IMR-90 (cell line): ENCODE results near the gene SIM1. TPM values are rescaled to one million over a fixed set of nuclear protein-coding genes. Genes with fewer than 3 reads are reported as not detected.

ENCODE experiments used
- ATAC-seq: fragments of 200-7000 bp; cut with Tn5 transposase; 2 replicates; pipeline ENCODE4 v1.9.1; 2020; ENCODE audit warnings: low read depth, mild to moderate bottlenecking, moderate library complexity
- BruUV-seq: library from RNA; stranded (reverse); fragments of 400-500 nt; replicated peaks from 2 replicates; lab custom pipeline; 2021; lab: Mats Ljungman, UMichigan
- CTCF ChIA-PET: fragments of 300-600 bp; formaldehyde crosslinking; extraction: SDS; loops from one replicate; lab custom pipeline; 2021; ENCODE audit warnings: antibody characterized with exemption; lab: Yijun Ruan, JAX
- POLR2A ChIA-PET: fragments of 300-600 bp; sonication (Branson Sonifier 250); formaldehyde crosslinking; loops from one replicate; lab custom pipeline; 2022; ENCODE audit warnings: antibody characterized with exemption; ENCODE audit not compliant: unreplicated experiment; lab: Charles Lee
- DNase-seq: peaks from one replicate; pipeline ENCODE4 v3.0.0; 2013
- H2AFZ ChIP-seq: replicated peaks from 2 replicates; pipeline ENCODE3; 2013; ENCODE audit warnings: low read length, mild to moderate bottlenecking; ENCODE audit not compliant: poor library complexity
- H2AK5ac ChIP-seq: 2 replicates; pipeline ENCODE4 v1.6.1; 2013; ENCODE audit warnings: low read depth, low read length, inconsistent platforms
- H2AK9ac ChIP-seq: replicated peaks from 2 replicates; pipeline ENCODE3; 2013; ENCODE audit warnings: mild to moderate bottlenecking, low read depth, low read length, moderate library complexity; ENCODE audit not compliant: poor library complexity
- H2BK120ac ChIP-seq: 2 replicates; pipeline ENCODE4 v1.6.1; 2013; ENCODE audit warnings: low read depth, low read length, inconsistent platforms
- H2BK15ac ChIP-seq: 3 replicates; pipeline ENCODE4 v1.6.1; 2013; ENCODE audit warnings: low read depth, low read length, inconsistent platforms
- H2BK20ac ChIP-seq: 2 replicates; pipeline ENCODE4 v1.6.1; 2013; ENCODE audit warnings: low read depth, mild to moderate bottlenecking, inconsistent platforms, low read length, moderate library complexity
- H2BK5ac ChIP-seq: 2 replicates; pipeline ENCODE4 v1.6.1; 2013; ENCODE audit warnings: mild to moderate bottlenecking, low read depth, low read length, inconsistent platforms; ENCODE audit not compliant: poor library complexity, severe bottlenecking
- H3K14ac ChIP-seq: replicated peaks from 2 replicates; pipeline ENCODE4 v1.6.1; 2013; ENCODE audit warnings: low read depth, low read length, inconsistent platforms
- H3K18ac ChIP-seq: 2 replicates; pipeline ENCODE4 v1.6.1; 2013; ENCODE audit warnings: low read depth, low read length, control low read depth
- H3K23ac ChIP-seq: 2 replicates; pipeline ENCODE4 v1.6.1; 2013; ENCODE audit warnings: low read depth, low read length, inconsistent platforms
- H3K27ac ChIP-seq: 2 replicates; pipeline ENCODE4 v1.5.1; 2013; ENCODE audit warnings: mild to moderate bottlenecking, control low read depth, low read length; ENCODE audit not compliant: insufficient read depth
- H3K27me3 ChIP-seq: 2 replicates; pipeline ENCODE4 v1.6.1; 2013; ENCODE audit warnings: low read length; ENCODE audit not compliant: control insufficient read depth, insufficient read depth
- H3K36me3 ChIP-seq: 2 replicates; pipeline ENCODE4 v1.6.1; 2013; ENCODE audit warnings: low read length, mixed read lengths; ENCODE audit not compliant: control insufficient read depth, insufficient read depth
- H3K4ac ChIP-seq: 2 replicates; pipeline ENCODE4 v1.6.1; 2013; ENCODE audit warnings: low read depth, low read length, inconsistent platforms
- H3K4me1 ChIP-seq: 2 replicates; pipeline ENCODE4 v1.6.1; 2013; ENCODE audit warnings: low read length, mixed read lengths; ENCODE audit not compliant: control insufficient read depth, insufficient read depth
- H3K4me2 ChIP-seq: 2 replicates; pipeline ENCODE4 v1.6.1; 2013; ENCODE audit warnings: low read depth, mild to moderate bottlenecking, control low read depth, low read length, moderate library complexity
- H3K4me3 ChIP-seq: 2 replicates; pipeline ENCODE4 v1.5.1; 2013; ENCODE audit warnings: low read depth, mild to moderate bottlenecking, control low read depth, low read length, moderate library complexity; ENCODE audit not compliant: insufficient read depth
- H3K56ac ChIP-seq: 2 replicates; pipeline ENCODE4 v1.6.1; 2013; ENCODE audit warnings: low read length, inconsistent platforms; ENCODE audit not compliant: insufficient read depth; ENCODE audit errors: extremely low read depth
- H3K79me1 ChIP-seq, 2 experiments: 2 replicates each; pipeline ENCODE4 v1.6.1; 2013; ENCODE audit warnings: low read length in 2 of 2, inconsistent platforms in 1 of 2, low read depth in 1 of 2
- H3K9ac ChIP-seq: 2 replicates; pipeline ENCODE4 v1.6.1; 2013; ENCODE audit warnings: low read depth, low read length, control low read depth
- H3K9me1 ChIP-seq: 2 replicates; pipeline ENCODE4 v1.6.1; 2013; ENCODE audit warnings: low read length, inconsistent platforms; ENCODE audit not compliant: insufficient read depth
- H3K9me3 ChIP-seq: 2 replicates; pipeline ENCODE4 v1.6.1; 2013; ENCODE audit warnings: low read length; ENCODE audit not compliant: control insufficient read depth, insufficient read depth
- H4K20me1 ChIP-seq: 2 replicates; pipeline ENCODE4 v1.6.1; 2013; ENCODE audit warnings: low read length, inconsistent platforms; ENCODE audit not compliant: insufficient read depth
- H4K5ac ChIP-seq: 2 replicates; pipeline ENCODE4 v1.6.1; 2013; ENCODE audit warnings: mild to moderate bottlenecking, low read depth, low read length, control low read depth
- H4K8ac ChIP-seq, 2 experiments: 2 replicates each; pipeline ENCODE4 v1.6.1; 2013; ENCODE audit warnings: low read depth in 2 of 2, low read length in 2 of 2, control low read depth in 1 of 2, inconsistent platforms in 1 of 2
- H4K91ac ChIP-seq: 2 replicates; pipeline ENCODE4 v1.6.1; 2013; ENCODE audit warnings: low read depth, low read length, inconsistent platforms; ENCODE audit not compliant: insufficient read depth
- MAFK ChIP-seq: IDR thresholded peaks from 2 replicates; pipeline ENCODE4 v1.6.1; 2012; ENCODE audit warnings: low read depth, low read length, improper control_type of control experiment
- NFE2L2 ChIP-seq: fragments of 150-350 bp; IDR thresholded peaks from 2 replicates; pipeline ENCODE4 v1.6.1; 2016; ENCODE audit warnings: low read depth, mild to moderate bottlenecking, low read length
- RCOR1 ChIP-seq: IDR thresholded peaks from 2 replicates; pipeline ENCODE4 v1.6.1; 2012; ENCODE audit warnings: mild to moderate bottlenecking, low read length, improper control_type of control experiment; ENCODE audit not compliant: insufficient replicate concordance
- WGBS, 2 experiments: methylation state at CpG; one replicate each; pipeline versions ENCODE4 v1.1.5 to v1.1.7; 2013; ENCODE audit warnings: missing lambda C conversion rate in 2 of 2; ENCODE audit not compliant: insufficient read length in 1 of 2; ENCODE audit errors: extremely low coverage in 2 of 2; 5-methylcytosine and 5-hydroxymethylcytosine counted together
- dilution Hi-C: fragments of 300-500 bp; cut with HindIII; formaldehyde crosslinking; loops from one replicate; pipeline ENCODE4 v1.14.3; 2018; ENCODE audit warnings: low sequenced_read_pairs; ENCODE audit not compliant: unreplicated experiment
- in situ Hi-C: fragments of 300-500 bp; cut with MboI; formaldehyde crosslinking; loops from 3 replicates; pipeline ENCODE4 v1.14.3; 2019; ENCODE audit warnings: low sequenced_read_pairs, inconsistent platforms, mixed read lengths
- intact Hi-C: fragments of 100-400 bp; cut with micrococcal nuclease; formaldehyde crosslinking; loops from 2 replicates; pipeline ENCODE4 v1.10.0; 2022
- polyA plus RNA-seq, 3 experiments: library from polyadenylated mRNA; depleted of rRNA; stranded (reverse); fragments of >200 nt; gene quantifications; 2 replicates each; pipeline ENCODE4 v1.2.3, GENCODE V29; 2012; ENCODE audit warnings: low replicate concordance in 1 of 3
- total RNA-seq: library from RNA; depleted of rRNA; stranded (reverse); fragments of >200 nt; gene quantifications from 2 replicates; pipeline ENCODE4 v1.2.3, GENCODE V29; 2012
- TF ChIP-seq, protein P1 (sequence below): fragments of 150-350 bp; IDR thresholded peaks from 2 replicates; pipeline ENCODE4 v1.6.1; 2017; ENCODE audit warnings: mild to moderate bottlenecking, antibody characterized with exemption, low read length, low read depth

SIM1 gene
- total and polyA plus RNA-seq, 2 of the 4 experiments (the other 2 are of a cell fraction), result not detected

- POLR2A ChIA-PET, result no interaction called here
- H3K4me3 ChIP-seq, result no peak overlapping the region
- intact Hi-C loops, result no loop called here
- H3K18ac ChIP-seq, result no peak overlapping the region
- H3K4me1 ChIP-seq, result no peaks in the 10 kb centered on the region
- no peak overlapping the region for H2AFZ ChIP-seq
- no peak overlapping the region for H4K91ac ChIP-seq
- H3K4me2 ChIP-seq, result no peak overlapping the region
- H3K9ac ChIP-seq, result no peak overlapping the region
- no peak overlapping the region for H4K8ac ChIP-seq
- H4K20me1 ChIP-seq, result no peaks in the 10 kb centered on the region
- H3K9me1 ChIP-seq, result no peaks in the 10 kb centered on the region
- H2BK120ac ChIP-seq, result no peak overlapping the region
- in situ Hi-C loops, result no loop called here
- H3K56ac ChIP-seq, result no peak overlapping the region
- H3K27me3 ChIP-seq, result no peaks in the 10 kb centered on the region
- no peak overlapping the region for H3K27ac ChIP-seq
- no peaks in the 10 kb centered on the region for H3K9me3 ChIP-seq
- H2BK15ac ChIP-seq, result no peak overlapping the region
- BruUV-seq, result no TSS peak
- H3K79me1 ChIP-seq, result no peaks in the 10 kb centered on the region
- H3K14ac ChIP-seq, result no peak overlapping the region
- no peak overlapping the region for H3K23ac ChIP-seq
- no peak for DNase-seq
- no peak overlapping the region for H3K4ac ChIP-seq
- CTCF ChIA-PET, result no interaction called here
- H2AK5ac ChIP-seq, result no peak overlapping the region
- H4K5ac ChIP-seq, result no peak overlapping the region
- no CpG with 5 or more reads among the region's 3 CpGs for WGBS, 2 experiments
- no peak overlapping the region for H2BK5ac ChIP-seq
- H2AK9ac ChIP-seq, result no peak overlapping the region
- no peak for ATAC-seq
- H2BK20ac ChIP-seq, result no peak overlapping the region
- TF ChIP-seq MAFK (no peak), NFE2L2 (no peak), RCOR1 (no peak)
- TF ChIP-seq, protein P1, sequence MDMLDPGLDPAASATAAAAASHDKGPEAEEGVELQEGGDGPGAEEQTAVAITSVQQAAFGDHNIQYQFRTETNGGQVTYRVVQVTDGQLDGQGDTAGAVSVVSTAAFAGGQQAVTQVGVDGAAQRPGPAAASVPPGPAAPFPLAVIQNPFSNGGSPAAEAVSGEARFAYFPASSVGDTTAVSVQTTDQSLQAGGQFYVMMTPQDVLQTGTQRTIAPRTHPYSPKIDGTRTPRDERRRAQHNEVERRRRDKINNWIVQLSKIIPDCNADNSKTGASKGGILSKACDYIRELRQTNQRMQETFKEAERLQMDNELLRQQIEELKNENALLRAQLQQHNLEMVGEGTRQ, result peak; percentile 42; the same call in 1 of the 2 replicates
- no peaks in the 10 kb centered on the region for H3K36me3 ChIP-seq
- dilution Hi-C loops, result no loop called here
Measured at GRCh38 chr6:100382031-100382430, 82.7 kb downstream of the SIM1 start.
